ENCODE measurements around the gene TMEM11.
"Not testable (repeated sequence)": the region's sequence is repeated elsewhere in the genome, so short reads cannot be mapped to it uniquely, and the experiment has no call there.

The TMEM11 gene

DNA sequence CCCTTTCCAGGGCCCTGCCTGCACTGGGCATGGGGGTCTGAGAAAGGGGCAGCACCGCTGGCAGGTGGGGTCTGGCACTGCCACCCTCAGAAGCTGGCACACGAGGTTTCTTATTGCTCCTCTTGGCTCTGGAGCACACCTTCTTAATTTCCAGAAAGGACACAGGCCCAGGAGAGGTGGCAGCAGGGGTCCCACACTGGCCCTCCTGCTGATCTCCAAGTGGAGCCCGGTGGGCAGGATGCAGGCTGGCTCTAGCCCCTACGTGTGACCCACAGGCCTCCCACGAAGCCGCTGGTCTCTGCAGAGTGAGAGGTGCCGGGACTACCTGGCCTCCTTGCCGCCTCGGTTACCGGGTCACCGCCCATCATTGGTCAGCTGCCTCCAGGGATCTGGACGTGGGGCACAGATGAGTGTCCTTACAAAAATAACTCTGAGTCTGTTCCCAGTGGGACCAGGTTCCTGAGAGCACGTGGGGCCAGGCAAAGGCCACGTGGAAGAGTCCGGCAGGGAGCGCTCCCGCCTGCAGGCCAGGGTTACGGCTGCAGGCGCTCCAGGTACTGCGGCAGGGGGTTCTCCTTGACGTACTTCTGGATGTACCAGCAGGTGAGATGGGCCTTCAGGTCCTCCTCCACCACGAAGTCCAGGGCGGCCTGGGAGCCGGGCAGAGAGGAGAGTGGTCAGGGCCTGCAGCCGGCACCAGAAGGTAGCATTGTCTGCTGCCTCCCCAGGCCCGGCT lies 29.0 kb upstream of the TMEM11 start:
- DNase-seq (ENCODE audit: low read depth in 2 of 2, low spot score in 1 of 2), result no peak

DNA sequence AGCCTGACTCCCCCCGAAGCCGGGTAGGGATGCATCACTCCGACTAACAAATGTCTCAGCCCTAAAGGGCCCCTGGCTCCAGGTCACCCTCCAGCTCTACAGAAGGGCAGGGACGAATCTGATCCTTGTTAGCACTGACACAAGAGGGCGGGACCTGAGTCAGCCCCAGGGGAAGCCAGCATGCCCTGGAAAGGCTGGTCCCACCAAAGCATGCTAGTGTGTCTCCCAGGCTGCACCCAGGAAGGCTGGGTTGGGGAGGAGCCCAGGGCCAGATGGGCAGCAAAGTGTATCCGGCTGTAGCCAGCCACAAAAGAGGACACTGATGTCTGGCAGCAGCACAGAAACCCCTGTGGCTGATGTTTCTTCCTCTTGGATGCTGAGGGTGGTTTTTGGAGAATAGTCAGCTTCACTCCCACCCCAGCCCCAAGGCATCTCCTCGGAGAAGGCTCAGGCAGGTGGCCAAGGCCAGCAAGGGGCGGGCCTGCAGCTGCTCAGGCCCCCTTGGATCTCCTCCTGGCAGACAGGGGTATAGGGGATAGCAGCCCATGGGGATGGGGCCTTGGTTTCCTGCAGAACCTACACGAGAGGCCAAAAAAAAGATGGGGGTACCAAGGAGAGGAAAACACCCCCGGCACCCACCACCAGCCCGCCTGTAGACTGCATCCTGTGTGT lies 28.2 kb upstream of the TMEM11 start:
- DNase-seq (ENCODE audit: low read depth in 2 of 2, low spot score in 1 of 2), result no peak

DNA sequence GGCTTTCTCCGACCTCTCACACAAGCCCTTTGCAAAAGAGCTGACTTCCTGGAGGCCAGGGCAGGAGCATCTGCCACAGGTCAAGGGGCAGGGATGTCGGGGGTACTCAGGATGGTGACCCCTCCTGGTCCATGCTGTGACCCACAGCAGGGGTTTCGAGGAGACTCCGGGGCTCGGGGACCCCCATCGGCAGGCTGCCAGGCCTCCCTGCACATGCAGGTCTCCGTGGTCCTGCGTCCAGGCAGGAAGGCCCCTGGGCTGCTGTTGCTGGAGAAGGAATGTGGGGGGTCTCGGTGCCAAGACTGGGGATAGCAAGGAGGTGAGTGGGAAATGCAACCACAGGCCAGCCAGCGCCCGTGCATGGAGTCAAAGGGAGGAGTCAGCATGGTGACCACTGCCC lies 27.6 kb upstream of the TMEM11 start:
- DNase-seq (ENCODE audit: low read depth in 2 of 2, low spot score in 1 of 2), result no peak

- DNase-seq (ENCODE audit: low read depth in 2 of 2, low spot score in 1 of 2), result no peak
Measured at GRCh38 chr17:21240369-21241055, 26.6 kb upstream of the TMEM11 start.

GRCh38 chr17:21239680-21240368 lies 25.9 kb upstream of the TMEM11 start:
- no peak for DNase-seq (ENCODE audit: low read depth in 2 of 2, low spot score in 1 of 2)

DNA sequence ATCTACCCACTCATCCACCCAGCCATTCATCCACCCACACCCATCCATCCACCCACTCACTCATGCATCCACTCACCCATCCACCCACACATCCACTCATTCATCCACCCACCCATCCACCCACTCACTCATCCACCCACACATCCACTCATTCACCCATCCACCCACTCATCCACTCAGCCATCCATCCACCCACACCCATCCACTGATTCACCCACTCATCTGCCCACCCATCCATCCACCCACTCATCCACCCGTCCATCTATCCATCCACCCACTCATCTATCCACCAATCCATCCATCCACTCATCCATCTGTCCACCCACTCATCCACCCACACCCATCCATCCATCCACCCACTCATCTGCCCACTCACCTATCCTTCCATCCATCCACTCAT lies 22.0 kb upstream of the TMEM11 start:
- no peak for DNase-seq (ENCODE audit: low read depth in 2 of 2, low spot score in 1 of 2)

DNA sequence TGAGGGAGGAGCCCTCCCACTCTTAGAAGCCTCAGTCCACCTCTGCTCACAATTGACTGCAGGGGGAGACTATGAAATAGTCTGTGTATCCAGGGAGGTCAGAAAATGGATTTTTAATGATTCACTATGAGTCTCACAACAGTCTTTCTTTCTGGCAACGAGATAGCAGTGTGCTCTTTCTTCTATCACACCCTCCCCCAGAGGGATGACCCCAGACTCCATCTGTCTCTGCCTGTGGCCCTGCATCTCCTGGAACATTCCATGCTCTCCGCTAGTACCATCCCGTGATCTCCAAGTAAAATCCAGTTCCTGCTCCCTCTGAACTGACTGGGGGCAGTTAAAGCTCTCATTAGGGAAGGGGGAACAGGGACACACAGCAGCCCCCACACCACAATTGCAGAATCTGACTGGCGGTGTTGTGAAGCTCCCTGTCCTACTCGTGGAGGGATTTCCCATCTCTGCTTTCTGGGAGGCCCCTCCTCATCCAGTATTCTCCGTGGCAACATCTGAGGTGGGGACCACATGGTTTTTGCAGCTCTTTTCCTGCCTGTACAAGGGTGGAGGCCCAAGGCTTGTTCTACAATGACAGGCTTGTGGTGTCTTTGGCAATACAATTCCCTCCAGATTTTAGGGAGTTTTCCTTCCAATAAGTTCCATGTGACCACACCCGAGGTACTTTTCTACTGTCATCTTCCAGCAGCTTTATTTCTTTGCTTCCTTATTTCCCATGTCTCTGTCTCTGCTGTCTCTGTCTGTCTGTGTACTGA lies 19.8 kb upstream of the TMEM11 start:
- no peak for DNase-seq (ENCODE audit: low read depth in 2 of 2, low spot score in 1 of 2)

DNA sequence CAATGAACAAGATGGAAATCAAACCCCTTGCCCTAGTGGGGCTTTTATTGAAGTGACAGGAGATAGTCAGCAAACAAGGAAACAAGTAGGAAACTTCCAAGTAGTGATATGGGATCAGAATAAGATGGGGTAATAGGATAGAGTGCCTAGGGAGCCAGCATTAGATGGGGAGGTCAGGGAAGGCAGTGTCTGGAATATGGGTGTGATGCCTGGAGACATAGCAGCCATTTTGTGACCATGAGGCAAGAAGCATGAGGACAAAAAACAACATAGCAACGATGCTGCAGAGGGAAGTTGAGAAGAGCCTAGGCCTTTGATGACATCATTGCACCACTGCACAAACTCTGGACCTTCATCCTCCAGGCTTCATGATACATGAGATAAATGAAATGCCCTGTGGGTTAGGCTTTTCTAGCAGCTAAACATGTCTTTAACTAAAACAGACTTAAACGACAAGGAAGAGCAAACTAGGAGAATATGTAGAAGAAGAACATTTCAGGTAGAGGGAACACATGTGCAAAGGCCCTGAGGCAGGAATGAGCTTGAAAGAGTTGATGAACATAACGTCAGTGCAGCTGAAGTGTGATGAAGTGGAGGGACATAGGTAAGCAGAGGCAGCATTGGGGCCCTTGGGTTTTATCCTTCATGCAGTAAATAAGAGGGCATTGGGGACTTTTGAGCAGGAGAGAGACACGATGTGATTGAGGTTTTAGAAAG lies 18.2 kb upstream of the TMEM11 start:
- DNase-seq (ENCODE audit: low read depth in 2 of 2, low spot score in 1 of 2), result no peak

GRCh38 chr17:21231533-21231932 lies 17.6 kb upstream of the TMEM11 start:
- no peak for DNase-seq (ENCODE audit: low read depth in 2 of 2, low spot score in 1 of 2)

- DNase-seq (ENCODE audit: low read depth in 2 of 2, low spot score in 1 of 2), result no peak
Measured at GRCh38 chr17:21228845-21229244, 14.9 kb upstream of the TMEM11 start.

- DNase-seq (ENCODE audit: low read depth in 2 of 2, low spot score in 1 of 2), result no peak
Measured at GRCh38 chr17:21228111-21228510, 14.2 kb upstream of the TMEM11 start.

DNA sequence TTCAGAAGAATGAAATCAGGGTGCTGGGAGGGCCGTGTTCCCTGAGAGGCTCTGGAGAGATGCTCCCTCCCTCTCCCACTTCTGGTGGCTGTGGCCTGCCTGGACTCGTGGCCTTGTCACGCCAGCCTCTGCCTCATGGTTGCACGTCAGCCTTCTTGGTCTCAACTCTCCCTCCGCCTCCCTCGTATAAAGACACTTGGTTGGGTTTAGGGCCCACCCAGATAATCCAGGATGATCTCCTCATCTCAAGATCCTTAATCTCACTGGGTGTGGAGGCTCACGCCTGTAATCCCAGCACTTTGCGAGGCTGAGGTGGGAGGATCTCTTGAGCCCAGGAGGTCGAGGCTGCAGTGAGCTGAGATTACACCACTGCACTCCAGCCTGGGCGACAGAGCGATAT lies 13.3 kb upstream of the TMEM11 start:
- not testable (repeated sequence) for DNase-seq (ENCODE audit: low read depth in 2 of 2, low spot score in 1 of 2)

DNA sequence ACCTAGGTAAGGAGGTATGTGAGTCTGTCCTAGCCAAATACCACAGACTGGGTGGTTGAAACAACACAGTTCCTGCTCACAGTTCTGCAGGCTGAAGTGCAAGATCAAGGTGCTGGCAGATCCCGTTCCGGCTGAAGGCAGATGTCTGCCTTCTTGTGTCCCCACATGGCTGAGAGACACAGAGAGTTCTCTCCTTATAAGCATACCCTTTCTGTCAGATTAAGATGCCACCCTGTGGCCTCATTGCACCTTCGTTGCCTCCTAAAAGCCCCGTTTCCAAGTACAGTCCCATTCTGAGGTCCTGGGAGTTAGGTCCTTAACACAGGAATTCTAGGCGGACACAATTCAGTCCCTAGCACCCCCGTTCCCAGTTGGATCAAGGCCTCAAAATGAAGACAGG lies 9.1 kb upstream of the TMEM11 start:
- no peak for DNase-seq (ENCODE audit: low read depth in 2 of 2, low spot score in 1 of 2)

DNA sequence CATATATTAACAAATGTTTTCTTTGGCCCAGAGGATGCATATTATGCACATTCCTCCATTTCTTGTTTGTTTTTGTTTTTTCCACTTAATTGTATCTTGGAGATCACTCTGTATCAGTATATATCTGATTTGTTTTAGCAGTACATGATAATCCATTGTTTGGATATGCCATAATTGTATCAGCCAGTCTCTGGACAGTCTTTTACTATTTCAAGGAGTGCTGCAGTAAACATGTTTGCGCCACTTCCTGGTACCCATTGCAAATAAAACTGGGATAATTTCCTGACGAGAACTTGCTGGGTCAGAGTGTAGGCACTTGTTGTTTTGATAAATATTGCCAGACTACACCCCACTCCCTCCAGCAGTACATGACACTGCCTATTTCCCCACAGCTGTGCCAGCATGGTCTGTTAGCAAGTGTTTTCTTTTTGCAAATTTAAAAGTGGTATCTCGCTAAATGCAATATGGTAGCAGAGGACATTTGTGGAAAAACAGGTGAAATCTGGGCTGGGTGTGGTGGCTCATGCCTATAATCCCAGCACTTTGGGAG lies 4.9 kb upstream of the TMEM11 start:
- DNase-seq (ENCODE audit: low read depth in 2 of 2, low spot score in 1 of 2), result no peak

GRCh38 chr17:21218101-21218500 lies 4.1 kb upstream of the TMEM11 start:
- DNase-seq (ENCODE audit: low read depth in 2 of 2, low spot score in 1 of 2), result no peak

GRCh38 chr17:21217346-21217745 lies 3.4 kb upstream of the TMEM11 start:
- DNase-seq (ENCODE audit: low read depth in 2 of 2, low spot score in 1 of 2), result no peak

DNA sequence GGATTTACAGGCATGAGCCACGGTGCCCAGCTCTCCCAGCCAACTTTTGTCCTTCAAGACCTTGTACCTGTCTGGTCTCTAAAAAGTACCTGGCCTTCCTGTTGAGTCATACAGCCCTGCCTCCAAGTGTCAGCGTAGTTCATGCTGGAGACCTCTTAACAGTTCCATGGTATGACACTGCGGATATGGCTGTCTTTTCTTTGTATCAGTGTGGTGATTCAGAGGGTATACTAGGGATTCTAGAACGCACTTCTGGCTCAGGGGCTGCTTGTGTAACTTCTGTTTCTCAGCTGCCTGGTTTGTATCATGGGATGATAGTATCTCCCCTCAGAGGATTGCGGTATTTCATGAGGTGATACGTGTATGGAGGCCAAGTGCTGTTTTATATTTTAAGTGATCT lies 2.0 kb upstream of the TMEM11 start:
- no peak for DNase-seq (ENCODE audit: low read depth in 2 of 2, low spot score in 1 of 2)

- peak in 1 of 2 donors; percentile 24 for DNase-seq (ENCODE audit: low read depth in 2 of 2, low spot score in 1 of 2)
Measured at GRCh38 chr17:21214777-21215541, 998 bp upstream of the TMEM11 start.

GRCh38 chr17:21213638-21214014 lies 335 bp downstream of the TMEM11 start:
- DNase-seq (ENCODE audit: low read depth in 2 of 2, low spot score in 1 of 2), result peak in 1 of 2 donors; percentile 4
